Measurements from ENCODE around the gene SUCLG1. TPM values are rescaled to one million over a fixed set of nuclear protein-coding genes. Genes with fewer than 3 reads are reported as not detected.
A peak's percentile ranks its signal among the peaks of the same experiment; 100 is the strongest.

SUCLG1 gene
- polyA plus RNA-seq, 2 of the 4 experiments (the other 2 are of a cell fraction) = 90.0 to 144 TPM

GRCh38 chr2:84487298-84487996 lies 28.4 kb upstream of the SUCLG1 start:
- TF ChIP-seq CEBPB (IDR thresholded peaks at IDR 0.05) = no peak
- TF ChIP-seq ESRRA (IDR thresholded peaks at IDR 0.05; ENCODE audit: borderline replicate concordance, low read length) = no peak
- TF ChIP-seq CHD2 (IDR thresholded peaks at IDR 0.05; ENCODE audit: low read length, partially characterized antibody) = no peak
- no peak for TF ChIP-seq SMC3 (IDR thresholded peaks at IDR 0.05)
- TF ChIP-seq HMGXB4 (CRISPR knock-in tag; IDR thresholded peaks at IDR 0.05; ENCODE audit: borderline replicate concordance) = no peak
- no peak for TF ChIP-seq EHF (CRISPR knock-in tag; IDR thresholded peaks at IDR 0.05)
- no peak for TF ChIP-seq HEYL (CRISPR knock-in tag; IDR thresholded peaks at IDR 0.05)
- TF ChIP-seq PBX3 (IDR thresholded peaks at IDR 0.05) = no peak
- TF ChIP-seq RAD21 (conservative IDR thresholded peaks at IDR 0.05 in 1 of 2, IDR thresholded peaks at IDR 0.05 in 1 of 2) = no peak
- TF ChIP-seq USF2 (IDR thresholded peaks at IDR 0.05) = no peak
- TF ChIP-seq GATA3 (IDR thresholded peaks at IDR 0.05; ENCODE audit: borderline replicate concordance) = no peak
- TF ChIP-seq CHD4 (IDR thresholded peaks at IDR 0.05; ENCODE audit: borderline replicate concordance) = no peak
- no peak for TF ChIP-seq ZFP36 (IDR thresholded peaks at IDR 0.05; ENCODE audit: borderline replicate concordance, partially characterized antibody)
- TF ChIP-seq NR3C1 (IDR thresholded peaks at IDR 0.05) = no peak
- TF ChIP-seq NFE2L2 (conservative IDR thresholded peaks at IDR 0.05; ENCODE audit: low read length) = no peak
- TF ChIP-seq RNF2 (IDR thresholded peaks at IDR 0.05; ENCODE audit: borderline replicate concordance, low read depth) = no peak
- no peak for TF ChIP-seq JUNB (IDR thresholded peaks at IDR 0.05)
- TF ChIP-seq FOXS1 (CRISPR knock-in tag; IDR thresholded peaks at IDR 0.05) = no peak
- no peak for TF ChIP-seq CBX8 (IDR thresholded peaks at IDR 0.05)
- FAIRE-seq (no peak), DNase-seq (ENCODE audit: low read depth in 1 of 2, low spot score in 1 of 2) (no peak), ATAC-seq (no peak)
- WGBS (ENCODE audit: missing lambda C conversion rate) = 51% methylated on average over 3 of the region's 3 CpGs
- H3K4me1 ChIP-seq = peaks cover 19% of the 10 kb centered on the region
- no peaks in the 10 kb centered on the region for H3K9me3 ChIP-seq
- ChIA-PET POLR2A (no interaction called here), CTCF (interaction anchor here (0.9 to 1.7 kb wide), 3 partner anchors 10 to 395 kb away, joined by 3 to 4 read pairs (median 3); no protein-coding TSS in a partner anchor)
- H3K4me3 ChIP-seq = no peak overlapping the region
- H3K27ac ChIP-seq = peak overlapping the region; percentile 5 to 70; a peak in 5 of 6 replicates
- peak overlapping the region; percentile 32; the same call in 2 of the 3 replicates for H3K4me2 ChIP-seq

GRCh38 chr2:84486441-84487115 lies 27.5 kb upstream of the SUCLG1 start:
- FAIRE-seq (peak; percentile 23), ATAC-seq (peak; percentile 48 to 78; a peak in 5 of 6 replicates), DNase-seq (ENCODE audit: low read depth in 1 of 2, low spot score in 1 of 2) (peak in 1 of 2 experiments; percentile 79)
- no peak overlapping the region for H3K4me3 ChIP-seq
- ChIA-PET POLR2A (no interaction called here), CTCF (interaction anchor here (0.8 to 1.1 kb wide), 7 partner anchors 9 to 439 kb away, joined by 3 to 4 read pairs (median 3); no protein-coding TSS in a partner anchor)
- TF ChIP-seq KDM5A (IDR thresholded peaks at IDR 0.05) (no peak), HEYL (CRISPR knock-in tag; IDR thresholded peaks at IDR 0.05) (no peak), EHMT2 (IDR thresholded peaks at IDR 0.05; ENCODE audit: low read depth) (no peak), FOSB (CRISPR knock-in tag; IDR thresholded peaks at IDR 0.05) (no peak)
- no peaks in the 10 kb centered on the region for H3K9me3 ChIP-seq
- WGBS (ENCODE audit: missing lambda C conversion rate) = 40% methylated on average over 2 of the region's 2 CpGs
- H3K27ac ChIP-seq = peak overlapping the region; percentile 34 to 70; a peak in 5 of 6 replicates
- peaks cover 19% of the 10 kb centered on the region for H3K4me1 ChIP-seq
- peak overlapping the region; percentile 32 for H3K4me2 ChIP-seq
